AG09319 (cell line): ENCODE results near the gene GMPPB.

Experiments
- DNase-seq: peaks from one replicate; pipeline ENCODE4 v3.0.0-alpha.2; 2010; ENCODE audit warnings: low read depth; ENCODE audit errors: extremely low read depth
- TF ChIP-seq, protein P1 (sequence below): IDR thresholded peaks from 2 replicates; pipeline ENCODE4 v1.5.1; 2011; ENCODE audit warnings: low read depth, mild to moderate bottlenecking, inconsistent platforms, low read length, moderate library complexity

GMPPB gene

GRCh38 chr3:49723628-49724551 is at the start of gene GMPPB:
GMPPB (minus strand) TSS chr3:49723951; CDS start chr3:49723726, 225 bp downstream.
- peak; percentile 91 for DNase-seq
- TF ChIP-seq, protein P1, sequence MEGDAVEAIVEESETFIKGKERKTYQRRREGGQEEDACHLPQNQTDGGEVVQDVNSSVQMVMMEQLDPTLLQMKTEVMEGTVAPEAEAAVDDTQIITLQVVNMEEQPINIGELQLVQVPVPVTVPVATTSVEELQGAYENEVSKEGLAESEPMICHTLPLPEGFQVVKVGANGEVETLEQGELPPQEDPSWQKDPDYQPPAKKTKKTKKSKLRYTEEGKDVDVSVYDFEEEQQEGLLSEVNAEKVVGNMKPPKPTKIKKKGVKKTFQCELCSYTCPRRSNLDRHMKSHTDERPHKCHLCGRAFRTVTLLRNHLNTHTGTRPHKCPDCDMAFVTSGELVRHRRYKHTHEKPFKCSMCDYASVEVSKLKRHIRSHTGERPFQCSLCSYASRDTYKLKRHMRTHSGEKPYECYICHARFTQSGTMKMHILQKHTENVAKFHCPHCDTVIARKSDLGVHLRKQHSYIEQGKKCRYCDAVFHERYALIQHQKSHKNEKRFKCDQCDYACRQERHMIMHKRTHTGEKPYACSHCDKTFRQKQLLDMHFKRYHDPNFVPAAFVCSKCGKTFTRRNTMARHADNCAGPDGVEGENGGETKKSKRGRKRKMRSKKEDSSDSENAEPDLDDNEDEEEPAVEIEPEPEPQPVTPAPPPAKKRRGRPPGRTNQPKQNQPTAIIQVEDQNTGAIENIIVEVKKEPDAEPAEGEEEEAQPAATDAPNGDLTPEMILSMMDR = no peak

GRCh38 chr3:49772703-49773102 is 49.0 kb upstream of the GMPPB start:
- TF ChIP-seq, protein P1 = no peak
- no peak for DNase-seq

GRCh38 chr3:49771340-49771938 is 47.7 kb upstream of the GMPPB start:
- no peak for DNase-seq
- TF ChIP-seq, protein P1 = no peak

GRCh38 chr3:49769926-49770325 is 46.2 kb upstream of the GMPPB start:
- TF ChIP-seq, protein P1 = no peak
- no peak for DNase-seq

GRCh38 chr3:49769286-49769915 is 45.6 kb upstream of the GMPPB start:
- no peak for DNase-seq
- TF ChIP-seq, protein P1 = no peak

DNA sequence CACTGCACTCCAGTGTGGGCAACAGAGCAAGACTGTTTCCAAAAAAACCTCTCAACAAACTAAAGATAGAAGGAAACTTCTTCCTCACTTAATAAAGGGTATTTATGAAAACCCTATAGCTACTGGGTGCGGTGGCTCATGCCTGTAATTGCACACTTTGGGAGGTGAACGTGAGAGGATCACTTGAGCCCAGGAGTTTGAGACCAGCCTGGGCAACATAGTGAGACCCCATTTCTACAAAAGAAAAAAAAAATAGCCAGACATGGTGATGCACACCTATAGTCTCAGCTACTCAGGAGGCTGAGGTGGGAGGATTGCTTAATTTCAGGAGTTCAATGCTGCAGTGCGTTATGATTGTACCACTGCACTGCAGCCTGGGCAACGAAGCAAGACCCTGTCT is 40.2 kb upstream of the GMPPB start:
- DNase-seq = no peak
- TF ChIP-seq, protein P1 = no peak

DNA sequence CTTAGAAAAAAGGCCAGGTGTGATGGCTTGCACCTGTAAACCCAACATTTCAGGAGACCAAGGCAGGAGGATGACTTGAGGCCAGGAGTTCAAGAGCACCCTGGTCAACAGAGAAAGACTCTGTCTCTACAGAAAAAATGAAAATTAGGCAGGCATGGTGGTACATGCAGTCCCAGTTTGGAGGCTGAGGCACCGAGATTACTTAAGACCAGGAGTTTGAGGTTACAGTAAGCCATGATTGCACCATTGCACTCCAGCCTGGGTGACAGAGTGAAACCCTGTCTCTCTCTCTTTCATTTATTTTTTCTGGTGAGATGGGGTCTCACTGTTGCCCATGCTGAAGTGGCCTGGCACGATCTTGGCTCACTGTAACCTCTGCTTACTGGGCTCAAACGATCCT is 37.9 kb upstream of the GMPPB start:
- TF ChIP-seq, protein P1 = no peak

More for the DNA sequence above, 37.9 kb upstream of the GMPPB start:
- no peak for DNase-seq
